Mammary epithelial cell (primary cell): ENCODE measurements around the gene STXBP4.

Experiments used
- EZH2 ChIP-seq: IDR thresholded peaks from 2 replicates; pipeline ENCODE4 v1.6.1; 2012; ENCODE audit warnings: low read length, inconsistent platforms, borderline replicate concordance
- TF ChIP-seq, protein P1 (sequence below), 2 donors: IDR thresholded peaks in 1 of 2; conservative IDR thresholded peaks in 1 of 2; 2 replicates each; pipeline ENCODE4 v1.5.1; 2011 to 2012; ENCODE audit warnings: inconsistent platforms in 2 of 2, low read length in 2 of 2, mild to moderate bottlenecking in 2 of 2, control low read depth in 1 of 2, low read depth in 1 of 2; ENCODE audit not compliant: insufficient read depth in 1 of 2; ENCODE audit errors: extremely low read depth in 1 of 2

DNA sequence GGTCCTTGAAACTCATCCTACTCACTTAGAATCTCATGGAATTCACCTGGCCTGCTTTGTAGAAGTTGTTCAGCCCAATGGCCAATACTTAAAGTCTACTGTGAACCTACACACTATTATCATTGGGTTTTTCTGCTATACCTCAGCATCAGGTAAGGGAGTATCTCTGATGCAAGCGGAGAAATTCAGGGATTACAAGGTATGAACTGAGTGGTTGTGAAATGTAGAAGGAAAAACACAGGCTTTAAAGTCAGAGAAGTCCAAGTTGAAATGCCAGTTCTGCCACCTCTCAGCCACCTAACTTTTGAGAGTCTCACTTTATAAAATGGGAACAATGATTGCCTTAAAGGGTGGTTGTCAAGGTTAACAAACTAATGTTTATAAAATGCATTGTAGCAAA, 31.1 kb upstream of the STXBP4 start:
- TF ChIP-seq, protein P1, sequence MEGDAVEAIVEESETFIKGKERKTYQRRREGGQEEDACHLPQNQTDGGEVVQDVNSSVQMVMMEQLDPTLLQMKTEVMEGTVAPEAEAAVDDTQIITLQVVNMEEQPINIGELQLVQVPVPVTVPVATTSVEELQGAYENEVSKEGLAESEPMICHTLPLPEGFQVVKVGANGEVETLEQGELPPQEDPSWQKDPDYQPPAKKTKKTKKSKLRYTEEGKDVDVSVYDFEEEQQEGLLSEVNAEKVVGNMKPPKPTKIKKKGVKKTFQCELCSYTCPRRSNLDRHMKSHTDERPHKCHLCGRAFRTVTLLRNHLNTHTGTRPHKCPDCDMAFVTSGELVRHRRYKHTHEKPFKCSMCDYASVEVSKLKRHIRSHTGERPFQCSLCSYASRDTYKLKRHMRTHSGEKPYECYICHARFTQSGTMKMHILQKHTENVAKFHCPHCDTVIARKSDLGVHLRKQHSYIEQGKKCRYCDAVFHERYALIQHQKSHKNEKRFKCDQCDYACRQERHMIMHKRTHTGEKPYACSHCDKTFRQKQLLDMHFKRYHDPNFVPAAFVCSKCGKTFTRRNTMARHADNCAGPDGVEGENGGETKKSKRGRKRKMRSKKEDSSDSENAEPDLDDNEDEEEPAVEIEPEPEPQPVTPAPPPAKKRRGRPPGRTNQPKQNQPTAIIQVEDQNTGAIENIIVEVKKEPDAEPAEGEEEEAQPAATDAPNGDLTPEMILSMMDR (conservative IDR thresholded peaks at IDR 0.05 in 1 of 2, IDR thresholded peaks at IDR 0.05 in 1 of 2; ENCODE audit: extremely low read depth in 1 of 2, insufficient read depth in 1 of 2, low read depth in 1 of 2, low read length in 2 of 2), result no peak
- no peak for TF ChIP-seq EZH2
